ENCODE measurements around the gene ID2. TPM values are rescaled to one million over a fixed set of nuclear protein-coding genes. Genes with fewer than 3 reads are reported as not detected.

The ID2 gene
- total RNA-seq, 1 donor from 2014 or later: 310 TPM

GRCh38 chr2:8694737-8695136 is 12.9 kb downstream of the ID2 start:
- no peak overlapping the region for H3K4me3 Mint-ChIP-seq
- H3K27me3 Mint-ChIP-seq: no peaks in the 10 kb centered on the region
- TF ChIP-seq, protein P1, sequence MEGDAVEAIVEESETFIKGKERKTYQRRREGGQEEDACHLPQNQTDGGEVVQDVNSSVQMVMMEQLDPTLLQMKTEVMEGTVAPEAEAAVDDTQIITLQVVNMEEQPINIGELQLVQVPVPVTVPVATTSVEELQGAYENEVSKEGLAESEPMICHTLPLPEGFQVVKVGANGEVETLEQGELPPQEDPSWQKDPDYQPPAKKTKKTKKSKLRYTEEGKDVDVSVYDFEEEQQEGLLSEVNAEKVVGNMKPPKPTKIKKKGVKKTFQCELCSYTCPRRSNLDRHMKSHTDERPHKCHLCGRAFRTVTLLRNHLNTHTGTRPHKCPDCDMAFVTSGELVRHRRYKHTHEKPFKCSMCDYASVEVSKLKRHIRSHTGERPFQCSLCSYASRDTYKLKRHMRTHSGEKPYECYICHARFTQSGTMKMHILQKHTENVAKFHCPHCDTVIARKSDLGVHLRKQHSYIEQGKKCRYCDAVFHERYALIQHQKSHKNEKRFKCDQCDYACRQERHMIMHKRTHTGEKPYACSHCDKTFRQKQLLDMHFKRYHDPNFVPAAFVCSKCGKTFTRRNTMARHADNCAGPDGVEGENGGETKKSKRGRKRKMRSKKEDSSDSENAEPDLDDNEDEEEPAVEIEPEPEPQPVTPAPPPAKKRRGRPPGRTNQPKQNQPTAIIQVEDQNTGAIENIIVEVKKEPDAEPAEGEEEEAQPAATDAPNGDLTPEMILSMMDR (conservative IDR thresholded peaks at IDR 0.05): no peak
- DNase-seq (ENCODE audit: extremely low spot score, unreplicated experiment): no peak
- H3K9me3 Mint-ChIP-seq: peaks cover 6% of the 10 kb centered on the region
- H3K27ac Mint-ChIP-seq: no peak overlapping the region
- H3K36me3 Mint-ChIP-seq: peaks cover 3% of the 10 kb centered on the region
- peaks cover 6% of the 10 kb centered on the region for H3K4me1 Mint-ChIP-seq (ENCODE audit: unreplicated experiment)

DNA sequence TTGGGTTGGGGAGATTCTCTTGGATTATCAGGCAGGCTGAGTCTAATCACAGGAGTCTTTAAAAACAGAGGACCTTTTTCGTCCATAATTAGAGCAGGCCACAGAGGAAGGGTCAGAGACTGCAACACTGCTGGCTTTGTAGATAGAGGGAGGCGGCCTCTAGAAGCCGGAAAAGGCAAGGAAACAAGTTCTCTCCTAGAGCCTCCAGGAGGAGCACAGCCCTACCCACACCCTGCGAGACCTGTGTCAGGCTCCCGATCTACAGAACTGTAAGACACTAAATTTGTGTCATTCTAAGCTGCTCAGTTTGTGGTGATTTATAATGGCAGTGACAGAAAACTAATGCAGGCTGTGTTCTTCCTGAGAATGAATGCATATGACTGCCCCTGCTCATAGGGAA is 15.3 kb downstream of the ID2 start:
- no peaks in the 10 kb centered on the region for H3K36me3 Mint-ChIP-seq
- TF ChIP-seq, protein P1 (conservative IDR thresholded peaks at IDR 0.05): no peak
- peaks cover 3% of the 10 kb centered on the region for H3K4me1 Mint-ChIP-seq (ENCODE audit: unreplicated experiment)
- no peaks in the 10 kb centered on the region for H3K27me3 Mint-ChIP-seq
- DNase-seq (ENCODE audit: extremely low spot score, unreplicated experiment): no peak
- no peak overlapping the region for H3K4me3 Mint-ChIP-seq
- H3K9me3 Mint-ChIP-seq: peaks cover 6% of the 10 kb centered on the region
- no peak overlapping the region for H3K27ac Mint-ChIP-seq

DNA sequence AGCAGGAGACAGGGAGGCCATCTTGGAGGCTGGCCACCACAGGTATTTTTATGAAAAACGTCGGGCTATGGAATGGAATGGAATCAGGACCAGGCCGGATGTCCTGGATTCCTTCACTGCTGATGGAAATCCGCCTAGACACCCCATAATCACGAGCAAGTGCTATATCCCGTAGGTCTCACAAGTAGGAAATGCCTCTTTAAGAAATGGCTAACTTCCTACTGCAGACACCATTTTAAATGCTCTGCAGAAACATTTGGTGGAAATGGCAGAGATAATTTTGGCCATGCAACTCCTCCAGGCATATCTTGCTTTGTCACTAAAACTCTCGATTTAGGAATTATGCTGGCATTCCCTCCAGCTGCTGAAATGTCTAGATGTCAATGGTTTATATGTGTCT is 18.0 kb downstream of the ID2 start:
- Mint-ChIP-seq H3K4me1 (ENCODE audit: unreplicated experiment) (no peaks in the 10 kb centered on the region), H3K27ac (no peak overlapping the region), H3K27me3 (no peaks in the 10 kb centered on the region), H3K4me3 (no peak overlapping the region), H3K9me3 (peaks cover 10% of the 10 kb centered on the region), H3K36me3 (no peaks in the 10 kb centered on the region)
- TF ChIP-seq, protein P1 (conservative IDR thresholded peaks at IDR 0.05): no peak
- DNase-seq (ENCODE audit: extremely low spot score, unreplicated experiment): no peak

DNA sequence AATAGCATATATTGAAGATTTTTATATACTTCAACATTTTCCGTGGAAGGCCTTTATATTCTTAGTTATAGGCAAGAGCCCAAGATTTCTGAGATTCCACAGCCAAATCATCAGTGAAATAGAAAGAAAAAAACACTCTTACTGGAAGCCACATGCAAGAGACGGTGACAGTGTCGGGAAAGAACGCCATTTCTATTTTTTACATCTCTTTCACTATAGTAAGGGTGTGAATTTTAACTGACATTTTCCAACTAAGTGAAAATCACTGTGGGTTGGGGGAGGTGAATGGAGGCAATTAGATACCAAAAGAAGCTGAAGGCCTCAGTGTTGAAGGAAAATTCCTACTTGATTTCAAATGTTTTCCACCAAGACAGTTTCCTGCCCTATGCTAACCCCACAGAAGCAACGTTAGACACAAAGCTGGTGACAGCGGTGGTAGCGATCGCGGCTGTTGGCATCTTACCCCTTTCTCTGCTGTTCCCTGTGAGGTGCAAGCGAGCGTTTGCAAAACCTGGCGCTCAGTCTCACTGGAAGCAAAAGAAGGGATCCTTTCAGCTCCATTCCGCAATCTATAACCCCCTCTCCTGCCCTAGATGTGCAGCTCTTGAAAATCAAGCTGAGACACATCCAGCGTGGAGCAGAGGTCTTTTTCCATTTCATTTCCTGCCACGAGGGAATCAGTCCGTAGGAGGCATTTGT is 20.0 kb downstream of the ID2 start:
- H3K9me3 Mint-ChIP-seq: peaks cover 6% of the 10 kb centered on the region
- TF ChIP-seq, protein P1 (conservative IDR thresholded peaks at IDR 0.05): no peak
- no peak overlapping the region for H3K27ac Mint-ChIP-seq

DNA sequence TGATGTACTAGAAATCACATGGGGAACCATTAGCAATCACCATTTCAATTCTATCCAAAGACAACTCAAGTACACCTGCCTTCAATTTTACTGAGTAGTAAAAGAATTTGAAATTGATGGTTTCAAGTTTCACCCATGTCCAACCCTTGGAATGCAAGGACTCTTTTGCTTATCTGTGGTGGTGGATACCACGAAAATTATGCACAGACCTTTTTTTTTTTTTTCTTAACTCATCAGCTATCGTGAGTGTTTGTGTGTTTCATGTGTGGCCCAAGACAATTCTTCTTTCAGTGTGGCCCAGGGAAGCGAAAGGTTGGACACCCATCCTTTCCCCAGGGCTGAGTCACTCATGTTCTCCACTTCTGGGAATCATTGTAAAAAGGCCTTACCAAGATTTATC is 23.1 kb downstream of the ID2 start:
- DNase-seq (ENCODE audit: extremely low spot score, unreplicated experiment): no peak
- Mint-ChIP-seq H3K4me3 (no peak overlapping the region), H3K4me1 (ENCODE audit: unreplicated experiment) (peaks cover 14% of the 10 kb centered on the region), H3K36me3 (no peaks in the 10 kb centered on the region), H3K27ac (no peak overlapping the region), H3K9me3 (peaks cover 15% of the 10 kb centered on the region), H3K27me3 (no peaks in the 10 kb centered on the region)
- TF ChIP-seq, protein P1 (conservative IDR thresholded peaks at IDR 0.05): no peak

More for the DNA sequence above, 20.0 kb downstream of the ID2 start:
- Mint-ChIP-seq H3K4me3 (no peak overlapping the region), H3K36me3 (no peaks in the 10 kb centered on the region), H3K4me1 (ENCODE audit: unreplicated experiment) (peaks cover 4% of the 10 kb centered on the region), H3K27me3 (no peaks in the 10 kb centered on the region)
- DNase-seq (ENCODE audit: extremely low spot score, unreplicated experiment): no peak

Data from type B pancreatic cell (in vitro differentiated cells).